Small intestine (tissue), 7 donors: Measurements from ENCODE around the gene PUS10. TPM values are rescaled to one million over a fixed set of nuclear protein-coding genes. Genes with fewer than 3 reads are reported as not detected.

Experiments
- DNase-seq, 2 donors: peaks; one replicate each; pipeline versions ENCODE4 v3.0.0 to v3.0.0-alpha.2; 2013
- FAIRE-seq: peaks from 2 replicates; lab custom pipeline; 2012; peaks lifted over from hg19 to GRCh38; lab: Jason Lieb, UNC
- H3K27ac ChIP-seq, 3 donors: one replicate each; pipeline ENCODE4 v1.5.1; 2013; ENCODE audit warnings: low read length in 2 of 3, mild to moderate bottlenecking in 2 of 3, control low read depth in 1 of 3, inconsistent platforms in 1 of 3, low read depth in 1 of 3, moderate library complexity in 1 of 3
- H3K27me3 ChIP-seq, 3 donors: one replicate each; pipeline ENCODE4 v1.6.1; 2013; ENCODE audit warnings: low read length in 3 of 3, inconsistent platforms in 1 of 3; ENCODE audit not compliant: control insufficient read depth in 3 of 3, insufficient read depth in 3 of 3
- H3K36me3 ChIP-seq, 3 donors: one replicate each; pipeline ENCODE4 v1.6.1; 2013; ENCODE audit warnings: low read length in 3 of 3, inconsistent platforms in 1 of 3, low read depth in 1 of 3, mild to moderate bottlenecking in 1 of 3, moderate library complexity in 1 of 3; ENCODE audit not compliant: control insufficient read depth in 3 of 3, insufficient read depth in 2 of 3
- H3K4me1 ChIP-seq, 3 donors: one replicate each; pipeline ENCODE4 v1.6.1; 2013; ENCODE audit warnings: low read length in 2 of 3, inconsistent platforms in 1 of 3, low read depth in 1 of 3, mild to moderate bottlenecking in 1 of 3, moderate library complexity in 1 of 3; ENCODE audit not compliant: control insufficient read depth in 3 of 3, insufficient read depth in 2 of 3
- H3K4me3 ChIP-seq, 3 donors: one replicate each; pipeline ENCODE4 v1.5.1; 2013; ENCODE audit warnings: low read length in 3 of 3, control low read depth in 1 of 3, inconsistent platforms in 1 of 3, low read depth in 1 of 3, mild to moderate bottlenecking in 1 of 3, moderate library complexity in 1 of 3
- H3K9me3 ChIP-seq, 2 donors: one replicate each; pipeline ENCODE4 v1.6.1; 2013; ENCODE audit warnings: low read depth in 1 of 2, low read length in 1 of 2; ENCODE audit not compliant: control insufficient read depth in 2 of 2, insufficient read depth in 1 of 2
- WGBS, 3 donors: extraction: QIAGEN DNeasy Blood & Tissue Kit; methylation state at CpG; one replicate each; pipeline ENCODE4 v1.1.7; 2013; 5-methylcytosine and 5-hydroxymethylcytosine counted together
- polyA plus RNA-seq, 4 donors: library from polyadenylated mRNA; stranded (reverse) in 3 of 4; unstranded in 1 of 4; fragments of 200-250 nt in 3 of 4; fragments of 120-200 nt in 1 of 4; gene quantifications; one replicate each; pipeline versions ENCODE4 v1.2.1 to v1.2.3, GENCODE V29; 2013
- donor health status: healthy with polysubstance abuse.
- donor health status: control.
- donor health status: control.
- donor health status: Bipolar disorder and iron deficiency.
- donor health status: healthy.

PUS10 gene
- polyA plus RNA-seq, 4 donors: 4.6 to 16.7 (median 9.3) TPM

GRCh38 chr2:60962528-60962927, 55.5 kb downstream of the PUS10 start:
- Histone ChIP-seq H3K27me3 (no peaks in the 10 kb centered on the region), H3K9me3 (no peaks in the 10 kb centered on the region), H3K4me3 (no peak overlapping the region), H3K27ac (no peak overlapping the region), H3K36me3 (peaks cover 2 to 14% (median 4%) of the 10 kb centered on the region in 3 donors), H3K4me1 (no peaks in the 10 kb centered on the region)
- DNase-seq (no peak), FAIRE-seq (no peak)
- 69 to 81% (median 81%) methylated on average over 2 of the region's 2 CpGs for WGBS, 3 donors

- Histone ChIP-seq H3K4me1 (no peaks in the 10 kb centered on the region), H3K9me3 (no peaks in the 10 kb centered on the region), H3K36me3 (peaks cover 2 to 19% (median 4%) of the 10 kb centered on the region in 3 donors), H3K4me3 (no peak overlapping the region), H3K27me3 (no peaks in the 10 kb centered on the region), H3K27ac (no peak overlapping the region)
- 87 to 96% (median 88%) methylated on average over 4 of the region's 4 CpGs for WGBS, 3 donors
- FAIRE-seq (no peak), DNase-seq (no peak)
Measured at GRCh38 chr2:60961457-60961856, 56.6 kb downstream of the PUS10 start.

- FAIRE-seq (no peak), DNase-seq (no peak)
- Histone ChIP-seq H3K4me1 (no peaks in the 10 kb centered on the region), H3K36me3 (peaks cover 4 to 21% (median 4%) of the 10 kb centered on the region in 3 donors), H3K27ac (no peak overlapping the region), H3K9me3 (no peaks in the 10 kb centered on the region), H3K27me3 (no peaks in the 10 kb centered on the region), H3K4me3 (no peak overlapping the region)
- 93 to 100% (median 97%) methylated on average over 1 of the region's 1 CpG for WGBS, 3 donors
Measured at GRCh38 chr2:60960706-60961105, 57.3 kb downstream of the PUS10 start.

DNA sequence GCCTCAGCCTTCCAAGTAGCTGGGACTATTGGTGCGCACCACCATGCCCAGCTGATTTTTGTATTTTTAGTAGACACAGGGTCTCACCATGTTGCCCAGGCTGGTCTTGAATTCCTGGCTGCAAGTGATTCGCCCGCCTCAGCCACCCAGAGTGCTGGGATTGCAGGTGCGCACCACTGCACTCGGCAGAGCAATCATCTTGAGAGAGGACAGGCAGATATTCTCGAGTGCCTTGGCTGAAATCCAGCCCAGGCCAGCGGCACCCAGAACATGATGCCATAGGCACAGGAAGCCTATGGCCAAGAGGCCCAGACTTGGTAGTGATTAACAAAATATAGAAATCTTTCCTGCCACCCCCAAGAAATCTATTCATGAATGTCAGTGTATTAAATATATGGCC, 58.6 kb downstream of the PUS10 start:
- H3K27ac ChIP-seq: peak overlapping the region in 1 of 3 donors; percentile 59
- no peaks in the 10 kb centered on the region for H3K4me1 ChIP-seq
- H3K27me3 ChIP-seq: no peaks in the 10 kb centered on the region
- DNase-seq (no peak), FAIRE-seq (no peak)
- no peaks in the 10 kb centered on the region for H3K9me3 ChIP-seq
- no peak overlapping the region for H3K4me3 ChIP-seq
- WGBS, 3 donors: 92 to 94% (median 93%) methylated on average over 7 of the region's 7 CpGs
- peaks cover 2 to 27% (median 4%) of the 10 kb centered on the region in 3 donors for H3K36me3 ChIP-seq

- H3K4me3 ChIP-seq: no peak overlapping the region
- 76 to 82% (median 77%) methylated on average over 3 of the region's 3 CpGs for WGBS, 3 donors
- FAIRE-seq (no peak), DNase-seq (peak in 1 of 2 donors; percentile 55)
- H3K4me1 ChIP-seq: no peaks in the 10 kb centered on the region
- H3K27ac ChIP-seq: peak overlapping the region in 1 of 3 donors; percentile 59
- no peaks in the 10 kb centered on the region for H3K9me3 ChIP-seq
- H3K36me3 ChIP-seq: peaks cover 2 to 30% (median 6%) of the 10 kb centered on the region in 3 donors
- no peaks in the 10 kb centered on the region for H3K27me3 ChIP-seq
Measured at GRCh38 chr2:60958800-60959199, 59.3 kb downstream of the PUS10 start.

DNA sequence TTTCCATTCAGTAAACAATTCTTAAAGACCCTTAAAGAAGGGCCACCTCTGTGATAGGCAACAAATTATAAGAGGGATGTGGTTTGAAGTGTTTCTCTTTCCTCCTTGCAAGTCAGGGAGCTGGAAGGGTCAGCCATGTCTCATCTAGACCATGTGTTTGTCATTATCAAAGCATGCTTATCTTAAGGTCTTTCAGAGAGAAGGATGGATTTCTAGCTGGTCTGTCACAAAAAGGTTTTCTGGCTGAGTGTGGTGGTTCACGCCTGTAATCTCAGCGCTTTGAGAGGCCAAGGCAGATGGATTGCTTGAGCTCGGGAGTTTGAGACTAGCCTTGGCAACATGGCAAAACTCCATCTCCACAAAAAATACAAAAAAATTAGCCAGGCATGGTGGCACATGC, 59.7 kb downstream of the PUS10 start:
- peak overlapping the region in 1 of 3 donors; percentile 37 for H3K27ac ChIP-seq
- H3K27me3 ChIP-seq: no peaks in the 10 kb centered on the region
- no peak for DNase-seq
- no peaks in the 10 kb centered on the region for H3K4me1 ChIP-seq
- H3K4me3 ChIP-seq: no peak overlapping the region
- 87 to 99% (median 95%) methylated on average over 3 of the region's 3 CpGs for WGBS, 3 donors
- H3K9me3 ChIP-seq: no peaks in the 10 kb centered on the region
- peaks cover 2 to 30% (median 7%) of the 10 kb centered on the region in 3 donors for H3K36me3 ChIP-seq
- FAIRE-seq: no peak

DNA sequence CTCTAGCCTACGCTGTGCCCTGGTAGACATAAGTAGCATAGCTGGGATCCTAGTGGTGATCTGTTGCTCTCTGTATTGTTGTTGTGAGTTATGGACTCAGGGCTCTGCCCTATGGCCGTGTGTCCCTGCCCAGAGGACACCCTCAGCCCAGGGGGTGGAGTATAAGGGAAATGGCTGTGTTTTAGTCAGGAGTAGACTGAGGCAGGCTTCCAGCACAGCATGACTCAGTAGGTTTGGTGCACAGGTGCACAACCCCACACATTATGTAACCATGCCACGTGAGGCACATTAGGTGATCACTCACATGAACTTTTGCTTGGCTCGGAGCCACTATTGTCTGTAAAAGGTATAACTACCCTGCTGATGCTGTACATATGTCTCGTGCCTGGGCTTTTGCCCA, 60.4 kb downstream of the PUS10 start:
- no peak for FAIRE-seq
- Histone ChIP-seq H3K9me3 (no peaks in the 10 kb centered on the region), H3K27ac (no peak overlapping the region), H3K4me1 (no peaks in the 10 kb centered on the region), H3K4me3 (no peak overlapping the region), H3K27me3 (no peaks in the 10 kb centered on the region), H3K36me3 (peaks cover 2 to 31% (median 9%) of the 10 kb centered on the region in 3 donors)
- DNase-seq: peak; percentile 14 to 29
- 61 to 83% (median 69%) methylated on average over 5 of the region's 5 CpGs for WGBS, 3 donors

DNA sequence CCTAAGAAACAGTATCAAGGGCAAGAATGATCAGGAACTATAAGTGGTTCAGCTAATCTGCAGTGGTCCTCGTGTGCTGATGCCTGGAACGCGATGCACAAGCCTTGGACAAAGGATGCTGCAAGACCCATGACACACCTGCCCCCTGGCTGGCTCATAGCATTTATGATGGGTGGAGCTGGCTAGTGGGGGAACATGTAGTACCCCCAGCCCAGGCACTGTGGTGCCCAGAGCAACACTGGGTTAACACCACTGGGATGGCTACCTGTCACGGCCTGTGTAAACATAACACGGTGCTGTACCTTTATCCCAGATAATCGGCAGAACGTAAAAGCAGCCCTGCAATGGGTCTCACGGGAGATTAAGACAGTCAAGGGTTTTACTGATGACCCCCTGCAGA, 60.8 kb downstream of the PUS10 start:
- Histone ChIP-seq H3K9me3 (no peaks in the 10 kb centered on the region), H3K4me3 (no peak overlapping the region), H3K4me1 (no peaks in the 10 kb centered on the region), H3K27ac (no peak overlapping the region), H3K27me3 (no peaks in the 10 kb centered on the region), H3K36me3 (peaks cover 2 to 33% (median 9%) of the 10 kb centered on the region in 3 donors)
- WGBS, 3 donors: 87 to 92% (median 87%) methylated on average over 8 of the region's 8 CpGs
- FAIRE-seq (no peak), DNase-seq (no peak)

GRCh38 chr2:60954139-60954538, 63.9 kb downstream of the PUS10 start:
- no peak overlapping the region for H3K27ac ChIP-seq
- H3K27me3 ChIP-seq: no peaks in the 10 kb centered on the region
- WGBS, 3 donors: 43 to 75% (median 56%) methylated on average over 2 of the region's 2 CpGs
- H3K36me3 ChIP-seq: peaks cover 2 to 35% (median 4%) of the 10 kb centered on the region in 3 donors
- no peaks in the 10 kb centered on the region for H3K4me1 ChIP-seq
- H3K9me3 ChIP-seq: no peaks in the 10 kb centered on the region
- H3K4me3 ChIP-seq: no peak overlapping the region
- FAIRE-seq (no peak), DNase-seq (no peak)
